Kidney (tissue), 14 donors: ENCODE data around the gene RTN3. TPM values are rescaled to one million over a fixed set of nuclear protein-coding genes. Genes with fewer than 3 reads are reported as not detected.

Experiments used
- DNase-seq, 5 donors: peaks; one replicate each; pipeline ENCODE4 v3.0.0-alpha.2; 2013 to 2020
- FAIRE-seq: peaks from 2 replicates; lab custom pipeline; 2012; peaks lifted over from hg19 to GRCh38; lab: Jason Lieb, UNC
- H3K27ac ChIP-seq, 2 donors: one replicate each; pipeline ENCODE4 v1.7.0; 2013; ENCODE audit warnings: low read depth in 2 of 2, low read length in 2 of 2, inconsistent platforms in 1 of 2
- H3K27me3 ChIP-seq: one replicate; pipeline ENCODE4 v1.7.1; 2013; ENCODE audit warnings: low read length, inconsistent platforms; ENCODE audit not compliant: control insufficient read depth, insufficient read depth
- H3K36me3 ChIP-seq, 3 donors: one replicate each; pipeline versions ENCODE4 v1.7.0 to v1.7.1; 2013; ENCODE audit warnings: low read length in 3 of 3, control low read depth in 1 of 3, inconsistent platforms in 1 of 3; ENCODE audit not compliant: insufficient read depth in 3 of 3, control insufficient read depth in 2 of 3
- H3K4me1 ChIP-seq, 3 donors: one replicate each; pipeline versions ENCODE4 v1.7.0 to v1.7.1; 2013; ENCODE audit warnings: low read length in 3 of 3, inconsistent platforms in 1 of 3, low read depth in 1 of 3; ENCODE audit not compliant: control insufficient read depth in 2 of 3, insufficient read depth in 2 of 3
- H3K4me3 ChIP-seq, 3 donors: one replicate each; pipeline versions ENCODE4 v1.7.0 to v1.8.1; 2013; ENCODE audit warnings: low read length in 3 of 3, control low read depth in 1 of 3, inconsistent platforms in 1 of 3
- H3K9ac ChIP-seq, 3 donors: one replicate each; pipeline versions ENCODE4 v1.7.0 to v1.7.1; 2013; ENCODE audit warnings: low read length in 3 of 3, control low read depth in 1 of 3, inconsistent platforms in 1 of 3
- H3K9me3 ChIP-seq, 3 donors: one replicate each; pipeline versions ENCODE4 v1.7.0 to v1.7.1; 2013; ENCODE audit warnings: low read length in 3 of 3, control low read depth in 1 of 3, inconsistent platforms in 1 of 3; ENCODE audit not compliant: control insufficient read depth in 2 of 3, insufficient read depth in 1 of 3
- CTCF ChIP-seq: IDR thresholded peaks from 3 replicates; pipeline ENCODE4 v1.5.1; 2012; ENCODE audit warnings: mild to moderate bottlenecking, moderate library complexity, borderline replicate concordance; ENCODE audit not compliant: insufficient read depth; ENCODE audit errors: extremely low read depth
- intact Hi-C: fragments of 100-400 bp; cut with DNase I; formaldehyde crosslinking; loops from one replicate; pipeline ENCODE4 v1.11.1; 2022
- polyA plus RNA-seq: library from polyadenylated mRNA; stranded (reverse); fragments of 350-450 nt; fragmentation: Illumina TruSeq; extraction: RNeasy Lipid Tissue Mini Kit (QIAGEN cat#74804); gene quantifications from one replicate; pipeline ENCODE4 v1.2.3, GENCODE V29; 2014; ENCODE audit warnings: low read depth, low replicate concordance; ENCODE audit not compliant: insufficient read depth
- total RNA-seq: library from RNA; stranded (reverse); fragmentation: NEBNext Ultra II Directional; extraction: Animal tissue kit (Norgen Biotek cat#: 25700); gene quantifications from one replicate; pipeline ENCODE4 v1.2.1, GENCODE V29; 2021
- donor health status: control.
- donor health status: control.
- donor health status: control.
- donor health status: control.
- donor health status: control.
- donor health status: DM: yes; HTN: yes; CAD: no.
- donor health status: Normal renal cell carcinoma (clear cell type).

RTN3 gene
- total and polyA plus RNA-seq, 2 donors from 2014 or later, result 93.1 to 109 TPM

- TF ChIP-seq CTCF, result no peak
- H3K9ac ChIP-seq, result no peak overlapping the region
- DNase-seq (no peak), FAIRE-seq (no peak)
- intact Hi-C loops, result no loop called here
- H3K27ac ChIP-seq, result no peak overlapping the region
- H3K27me3 ChIP-seq, result no peaks in the 10 kb centered on the region
- H3K36me3 ChIP-seq, result no peaks in the 10 kb centered on the region
- H3K4me1 ChIP-seq, result no peaks in the 10 kb centered on the region
- no peaks in the 10 kb centered on the region for H3K9me3 ChIP-seq
- no peak overlapping the region for H3K4me3 ChIP-seq
Measured at GRCh38 chr11:63800921-63801320, 119.6 kb downstream of the RTN3 start.

- Histone ChIP-seq H3K36me3 (no peaks in the 10 kb centered on the region), H3K4me3 (no peak overlapping the region), H3K27me3 (no peaks in the 10 kb centered on the region), H3K9me3 (no peaks in the 10 kb centered on the region), H3K27ac (no peak overlapping the region), H3K9ac (no peak overlapping the region), H3K4me1 (no peaks in the 10 kb centered on the region)
- peak in 4 of 5 donors; percentile 24 to 67 (median 48) for DNase-seq
- intact Hi-C loops, result no loop called here
- no peak for FAIRE-seq
- no peak for TF ChIP-seq CTCF
Measured at GRCh38 chr11:63802637-63803414, 121.5 kb downstream of the RTN3 start.

- H3K4me1 ChIP-seq, result no peaks in the 10 kb centered on the region
- H3K36me3 ChIP-seq, result no peaks in the 10 kb centered on the region
- intact Hi-C loops, result no loop called here
- no peak for FAIRE-seq
- H3K9me3 ChIP-seq, result no peaks in the 10 kb centered on the region
- DNase-seq, result peak in 1 of 5 donors; percentile 48
- H3K27me3 ChIP-seq, result no peaks in the 10 kb centered on the region
- H3K4me3 ChIP-seq, result no peak overlapping the region
- TF ChIP-seq CTCF, result no peak
- H3K9ac ChIP-seq, result no peak overlapping the region
- H3K27ac ChIP-seq, result no peak overlapping the region
Measured at GRCh38 chr11:63804259-63804658, 123.0 kb downstream of the RTN3 start.
